IPS-NIHi7 (cell line): ENCODE measurements around the gene ANKH.

Source experiments
- DNase-seq: peaks from one replicate; pipeline ENCODE4 v3.0.0; 2012; ENCODE audit warnings: mixed read lengths; ENCODE audit errors: extremely low spot score

The ANKH gene

GRCh38 chr5:14664270-14665100 lies 207.1 kb downstream of the ANKH start, which contains the start of gene OTULIN:
Gene OTULIN (plus strand): TSS chr5:14664718. CDS start chr5:14664826, 108 bp downstream.
- peak; percentile 96 for DNase-seq

DNA sequence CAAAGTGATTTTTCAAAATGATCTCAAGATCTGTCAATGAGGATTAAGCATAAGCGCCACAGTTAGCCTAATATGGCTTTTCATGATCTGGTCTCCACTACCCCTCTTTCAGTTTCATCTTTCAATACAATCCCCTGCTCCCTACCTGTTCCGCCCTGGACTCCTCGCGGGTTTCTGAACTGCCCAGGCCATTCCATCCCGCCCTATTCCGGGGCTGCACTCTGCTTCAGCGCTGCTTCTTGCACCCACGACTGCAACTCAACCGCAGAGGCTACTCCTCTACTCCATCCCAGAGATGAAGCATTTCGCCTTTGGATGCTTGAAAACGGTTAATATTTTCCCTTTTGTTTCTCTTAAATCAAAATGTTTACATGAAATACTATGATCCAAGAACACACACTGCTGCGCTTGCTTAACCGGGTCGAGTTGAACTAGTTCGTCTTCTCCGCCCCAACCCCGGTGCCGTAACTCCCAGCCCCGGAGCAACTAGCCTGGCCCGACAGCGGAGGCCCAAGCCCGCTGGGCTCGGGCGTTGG lies 207.8 kb downstream of the ANKH start:
- DNase-seq: no peak

DNA sequence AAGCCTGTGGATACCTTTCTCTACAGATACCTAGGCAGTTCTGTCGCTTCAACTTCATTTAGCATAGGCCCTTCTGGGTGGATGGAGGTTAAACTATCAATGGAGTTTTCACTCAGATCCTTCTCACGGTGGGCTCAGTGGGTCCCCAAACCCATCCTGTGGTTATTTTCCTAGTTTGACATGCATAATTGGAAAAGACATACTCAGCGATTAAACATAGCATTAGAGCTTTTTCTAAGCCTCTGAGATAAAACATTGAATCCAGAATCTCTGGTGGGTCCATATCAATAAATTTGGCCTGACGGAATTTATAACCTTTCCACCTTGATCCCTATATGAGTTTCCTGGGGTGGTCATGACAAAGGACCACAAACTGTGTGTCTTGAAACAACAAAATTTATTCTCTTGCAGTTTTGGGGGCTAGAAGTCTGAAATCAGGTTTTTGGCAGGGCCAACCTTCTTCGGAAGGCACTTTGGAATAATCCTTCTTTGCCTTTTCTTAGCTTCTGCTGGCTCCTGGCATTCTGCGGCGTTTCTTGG lies 208.8 kb downstream of the ANKH start:
- DNase-seq: no peak

DNA sequence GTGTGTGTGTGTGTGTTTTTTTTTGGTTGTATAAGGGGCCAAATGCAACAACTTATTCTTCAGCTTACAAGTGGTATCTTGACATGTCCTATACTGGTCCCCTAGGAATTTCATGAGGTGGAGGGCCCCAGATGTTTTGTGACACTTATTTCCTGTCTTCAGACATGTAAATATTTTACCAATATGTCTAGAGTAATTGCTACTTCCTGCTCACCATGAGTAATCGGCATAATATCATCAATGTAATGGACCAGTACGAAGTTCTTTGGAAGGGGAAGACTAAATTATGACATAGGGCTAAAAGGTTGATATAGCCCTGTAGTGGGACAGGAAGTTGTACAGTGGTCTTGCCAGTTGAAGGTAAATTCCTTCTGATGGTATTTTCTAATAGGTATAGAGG lies 210.7 kb downstream of the ANKH start:
- DNase-seq: no peak

GRCh38 chr5:14659821-14660607 lies 211.6 kb downstream of the ANKH start:
- no peak for DNase-seq

DNA sequence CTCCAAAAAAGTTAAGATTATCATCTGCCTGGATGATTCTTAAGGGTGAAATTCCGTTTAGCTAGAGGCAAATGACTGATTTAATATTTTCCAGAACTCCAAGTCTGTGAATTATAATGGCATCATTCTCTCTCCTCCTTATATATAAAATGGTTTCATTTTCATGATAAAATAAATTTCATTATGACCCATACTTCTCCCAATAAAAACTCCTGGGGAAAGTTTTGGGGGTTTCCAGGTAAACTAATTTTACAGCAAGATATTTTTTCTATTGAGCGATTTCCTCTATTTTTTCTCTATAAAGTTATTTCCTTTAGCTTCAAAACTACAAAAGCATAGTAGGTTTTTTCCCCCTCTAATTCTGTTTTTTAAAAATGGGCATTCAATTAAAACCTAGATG lies 214.7 kb downstream of the ANKH start:
- DNase-seq: no peak

- DNase-seq: no peak
Measured at GRCh38 chr5:14655146-14655741, 216.3 kb downstream of the ANKH start.
